ENCODE results near the gene ATG10. TPM values are rescaled to one million over a fixed set of nuclear protein-coding genes. Genes with fewer than 3 reads are reported as not detected.

The ATG10 gene
- total and polyA plus RNA-seq, 2 experiments from 2014 or later, result 12.5 to 17.7 TPM

DNA sequence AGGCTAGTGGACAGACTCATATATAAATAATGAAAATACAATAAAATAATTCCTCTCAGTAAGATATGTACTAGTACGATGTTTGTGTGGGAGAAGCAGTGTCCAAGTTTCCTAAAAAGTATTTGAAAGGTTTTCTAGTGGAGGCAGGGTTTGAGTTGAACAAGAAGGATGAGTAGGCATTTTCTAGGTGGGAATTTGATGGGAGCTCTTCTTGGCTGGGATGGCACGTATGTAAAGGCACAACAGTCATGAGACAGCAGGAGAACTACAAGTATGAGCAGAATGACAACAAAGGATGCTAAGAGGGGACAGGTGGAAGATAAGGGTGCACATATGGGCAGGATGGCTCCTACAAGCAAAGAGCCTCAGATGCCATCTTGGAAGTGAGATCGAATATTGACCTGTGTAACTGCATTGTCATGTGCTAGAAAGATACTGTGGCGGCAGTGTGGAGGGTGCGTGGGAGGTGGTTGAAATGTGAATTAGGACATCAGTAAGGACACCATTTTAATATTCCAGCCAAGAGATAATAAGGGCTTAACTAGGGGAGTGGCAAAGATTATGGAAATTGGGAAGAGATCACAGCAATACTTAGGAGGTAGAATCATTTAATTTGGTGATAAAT, 170.5 kb downstream of the ATG10 start:
- no peak for DNase-seq (ENCODE audit: low spot score)
- H3K36me3 Mint-ChIP-seq (ENCODE audit: low read depth), result peaks cover 16% of the 10 kb centered on the region
- H3K4me3 Mint-ChIP-seq, result no peak overlapping the region
- no peaks in the 10 kb centered on the region for H3K4me1 Mint-ChIP-seq
- 0 out of 2 replicates have a peak, but pooled peaks cover 6% of the 10 kb centered on the region for H3K9me2 ChIP-seq (ENCODE audit: insufficient read depth)
- no peaks in the 10 kb centered on the region for H3F3A ChIP-seq (replicated peaks; ENCODE audit: low read depth)
- H3K36me3 ChIP-seq (ENCODE audit: insufficient read depth), result 0 out of 2 replicates have a peak, but pooled peaks cover 3% of the 10 kb centered on the region
- no peak overlapping the region for H3K4me3 ChIP-seq
- peaks cover 19% of the 10 kb centered on the region for H3K9me3 Mint-ChIP-seq
- H3K27ac ChIP-seq (ENCODE audit: low read depth), result no peak overlapping the region
- H4K20me1 ChIP-seq (replicated peaks; ENCODE audit: insufficient read depth), result no peaks in the 10 kb centered on the region; the same call in 1 of the 2 replicates
- H3K27me3 Mint-ChIP-seq (ENCODE audit: insufficient read depth, low read depth, poor library complexity), result no peaks in the 10 kb centered on the region
- H3K4me2 ChIP-seq, result no peak overlapping the region
- TF ChIP-seq, protein P1, sequence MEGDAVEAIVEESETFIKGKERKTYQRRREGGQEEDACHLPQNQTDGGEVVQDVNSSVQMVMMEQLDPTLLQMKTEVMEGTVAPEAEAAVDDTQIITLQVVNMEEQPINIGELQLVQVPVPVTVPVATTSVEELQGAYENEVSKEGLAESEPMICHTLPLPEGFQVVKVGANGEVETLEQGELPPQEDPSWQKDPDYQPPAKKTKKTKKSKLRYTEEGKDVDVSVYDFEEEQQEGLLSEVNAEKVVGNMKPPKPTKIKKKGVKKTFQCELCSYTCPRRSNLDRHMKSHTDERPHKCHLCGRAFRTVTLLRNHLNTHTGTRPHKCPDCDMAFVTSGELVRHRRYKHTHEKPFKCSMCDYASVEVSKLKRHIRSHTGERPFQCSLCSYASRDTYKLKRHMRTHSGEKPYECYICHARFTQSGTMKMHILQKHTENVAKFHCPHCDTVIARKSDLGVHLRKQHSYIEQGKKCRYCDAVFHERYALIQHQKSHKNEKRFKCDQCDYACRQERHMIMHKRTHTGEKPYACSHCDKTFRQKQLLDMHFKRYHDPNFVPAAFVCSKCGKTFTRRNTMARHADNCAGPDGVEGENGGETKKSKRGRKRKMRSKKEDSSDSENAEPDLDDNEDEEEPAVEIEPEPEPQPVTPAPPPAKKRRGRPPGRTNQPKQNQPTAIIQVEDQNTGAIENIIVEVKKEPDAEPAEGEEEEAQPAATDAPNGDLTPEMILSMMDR (conservative IDR thresholded peaks at IDR 0.05; ENCODE audit: low read depth in 2 of 2), result no peak
- TF ChIP-seq STAT1 (IDR thresholded peaks at IDR 0.05; ENCODE audit: unreplicated experiment) (no peak), CREB1 (CRISPR knock-in tag; IDR thresholded peaks at IDR 0.05; ENCODE audit: low read depth) (no peak), EZH2phosphoT487 (IDR thresholded peaks at IDR 0.05; ENCODE audit: unreplicated experiment) (no peak), NANOG (IDR thresholded peaks at IDR 0.05; ENCODE audit: borderline replicate concordance) (no peak), ZNF331 (CRISPR knock-in tag; IDR thresholded peaks at IDR 0.05; ENCODE audit: low read depth) (no peak), ZNF114 (CRISPR knock-in tag; IDR thresholded peaks at IDR 0.05) (no peak), POLR2AphosphoS5 (IDR thresholded peaks at IDR 0.05; ENCODE audit: low read depth) (no peak)
- TF ChIP-seq, protein P2, sequence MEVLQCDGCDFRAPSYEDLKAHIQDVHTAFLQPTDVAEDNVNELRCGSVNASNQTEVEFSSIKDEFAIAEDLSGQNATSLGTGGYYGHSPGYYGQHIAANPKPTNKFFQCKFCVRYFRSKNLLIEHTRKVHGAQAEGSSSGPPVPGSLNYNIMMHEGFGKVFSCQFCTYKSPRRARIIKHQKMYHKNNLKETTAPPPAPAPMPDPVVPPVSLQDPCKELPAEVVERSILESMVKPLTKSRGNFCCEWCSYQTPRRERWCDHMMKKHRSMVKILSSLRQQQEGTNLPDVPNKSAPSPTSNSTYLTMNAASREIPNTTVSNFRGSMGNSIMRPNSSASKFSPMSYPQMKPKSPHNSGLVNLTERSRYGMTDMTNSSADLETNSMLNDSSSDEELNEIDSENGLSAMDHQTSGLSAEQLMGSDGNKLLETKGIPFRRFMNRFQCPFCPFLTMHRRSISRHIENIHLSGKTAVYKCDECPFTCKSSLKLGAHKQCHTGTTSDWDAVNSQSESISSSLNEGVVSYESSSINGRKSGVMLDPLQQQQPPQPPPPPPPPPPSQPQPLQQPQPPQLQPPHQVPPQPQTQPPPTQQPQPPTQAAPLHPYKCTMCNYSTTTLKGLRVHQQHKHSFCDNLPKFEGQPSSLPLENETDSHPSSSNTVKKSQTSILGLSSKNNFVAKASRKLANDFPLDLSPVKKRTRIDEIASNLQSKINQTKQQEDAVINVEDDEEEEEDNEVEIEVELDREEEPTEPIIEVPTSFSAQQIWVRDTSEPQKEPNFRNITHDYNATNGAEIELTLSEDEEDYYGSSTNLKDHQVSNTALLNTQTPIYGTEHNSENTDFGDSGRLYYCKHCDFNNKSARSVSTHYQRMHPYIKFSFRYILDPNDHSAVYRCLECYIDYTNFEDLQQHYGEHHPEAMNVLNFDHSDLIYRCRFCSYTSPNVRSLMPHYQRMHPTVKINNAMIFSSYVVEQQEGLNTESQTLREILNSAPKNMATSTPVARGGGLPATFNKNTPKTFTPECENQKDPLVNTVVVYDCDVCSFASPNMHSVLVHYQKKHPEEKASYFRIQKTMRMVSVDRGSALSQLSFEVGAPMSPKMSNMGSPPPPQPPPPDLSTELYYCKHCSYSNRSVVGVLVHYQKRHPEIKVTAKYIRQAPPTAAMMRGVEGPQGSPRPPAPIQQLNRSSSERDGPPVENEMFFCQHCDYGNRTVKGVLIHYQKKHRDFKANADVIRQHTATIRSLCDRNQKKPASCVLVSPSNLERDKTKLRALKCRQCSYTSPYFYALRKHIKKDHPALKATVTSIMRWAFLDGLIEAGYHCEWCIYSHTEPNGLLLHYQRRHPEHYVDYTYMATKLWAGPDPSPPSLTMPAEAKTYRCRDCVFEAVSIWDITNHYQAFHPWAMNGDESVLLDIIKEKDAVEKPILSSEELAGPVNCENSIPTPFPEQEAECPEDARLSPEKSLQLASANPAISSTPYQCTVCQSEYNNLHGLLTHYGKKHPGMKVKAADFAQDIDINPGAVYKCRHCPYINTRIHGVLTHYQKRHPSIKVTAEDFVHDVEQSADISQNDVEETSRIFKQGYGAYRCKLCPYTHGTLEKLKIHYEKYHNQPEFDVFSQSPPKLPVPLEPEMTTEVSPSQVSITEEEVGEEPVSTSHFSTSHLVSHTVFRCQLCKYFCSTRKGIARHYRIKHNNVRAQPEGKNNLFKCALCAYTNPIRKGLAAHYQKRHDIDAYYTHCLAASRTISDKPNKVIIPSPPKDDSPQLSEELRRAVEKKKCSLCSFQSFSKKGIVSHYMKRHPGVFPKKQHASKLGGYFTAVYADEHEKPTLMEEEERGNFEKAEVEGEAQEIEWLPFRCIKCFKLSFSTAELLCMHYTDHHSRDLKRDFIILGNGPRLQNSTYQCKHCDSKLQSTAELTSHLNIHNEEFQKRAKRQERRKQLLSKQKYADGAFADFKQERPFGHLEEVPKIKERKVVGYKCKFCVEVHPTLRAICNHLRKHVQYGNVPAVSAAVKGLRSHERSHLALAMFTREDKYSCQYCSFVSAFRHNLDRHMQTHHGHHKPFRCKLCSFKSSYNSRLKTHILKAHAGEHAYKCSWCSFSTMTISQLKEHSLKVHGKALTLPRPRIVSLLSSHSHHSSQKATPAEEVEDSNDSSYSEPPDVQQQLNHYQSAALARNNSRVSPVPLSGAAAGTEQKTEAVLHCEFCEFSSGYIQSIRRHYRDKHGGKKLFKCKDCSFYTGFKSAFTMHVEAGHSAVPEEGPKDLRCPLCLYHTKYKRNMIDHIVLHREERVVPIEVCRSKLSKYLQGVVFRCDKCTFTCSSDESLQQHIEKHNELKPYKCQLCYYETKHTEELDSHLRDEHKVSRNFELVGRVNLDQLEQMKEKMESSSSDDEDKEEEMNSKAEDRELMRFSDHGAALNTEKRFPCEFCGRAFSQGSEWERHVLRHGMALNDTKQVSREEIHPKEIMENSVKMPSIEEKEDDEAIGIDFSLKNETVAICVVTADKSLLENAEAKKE (CRISPR knock-in tag; IDR thresholded peaks at IDR 0.05), result no peak
- TF ChIP-seq, protein P3, sequence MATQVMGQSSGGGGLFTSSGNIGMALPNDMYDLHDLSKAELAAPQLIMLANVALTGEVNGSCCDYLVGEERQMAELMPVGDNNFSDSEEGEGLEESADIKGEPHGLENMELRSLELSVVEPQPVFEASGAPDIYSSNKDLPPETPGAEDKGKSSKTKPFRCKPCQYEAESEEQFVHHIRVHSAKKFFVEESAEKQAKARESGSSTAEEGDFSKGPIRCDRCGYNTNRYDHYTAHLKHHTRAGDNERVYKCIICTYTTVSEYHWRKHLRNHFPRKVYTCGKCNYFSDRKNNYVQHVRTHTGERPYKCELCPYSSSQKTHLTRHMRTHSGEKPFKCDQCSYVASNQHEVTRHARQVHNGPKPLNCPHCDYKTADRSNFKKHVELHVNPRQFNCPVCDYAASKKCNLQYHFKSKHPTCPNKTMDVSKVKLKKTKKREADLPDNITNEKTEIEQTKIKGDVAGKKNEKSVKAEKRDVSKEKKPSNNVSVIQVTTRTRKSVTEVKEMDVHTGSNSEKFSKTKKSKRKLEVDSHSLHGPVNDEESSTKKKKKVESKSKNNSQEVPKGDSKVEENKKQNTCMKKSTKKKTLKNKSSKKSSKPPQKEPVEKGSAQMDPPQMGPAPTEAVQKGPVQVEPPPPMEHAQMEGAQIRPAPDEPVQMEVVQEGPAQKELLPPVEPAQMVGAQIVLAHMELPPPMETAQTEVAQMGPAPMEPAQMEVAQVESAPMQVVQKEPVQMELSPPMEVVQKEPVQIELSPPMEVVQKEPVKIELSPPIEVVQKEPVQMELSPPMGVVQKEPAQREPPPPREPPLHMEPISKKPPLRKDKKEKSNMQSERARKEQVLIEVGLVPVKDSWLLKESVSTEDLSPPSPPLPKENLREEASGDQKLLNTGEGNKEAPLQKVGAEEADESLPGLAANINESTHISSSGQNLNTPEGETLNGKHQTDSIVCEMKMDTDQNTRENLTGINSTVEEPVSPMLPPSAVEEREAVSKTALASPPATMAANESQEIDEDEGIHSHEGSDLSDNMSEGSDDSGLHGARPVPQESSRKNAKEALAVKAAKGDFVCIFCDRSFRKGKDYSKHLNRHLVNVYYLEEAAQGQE (IDR thresholded peaks at IDR 0.05; ENCODE audit: unreplicated experiment), result no peak
- H3K79me2 ChIP-seq (replicated peaks; ENCODE audit: insufficient read depth), result no peaks in the 10 kb centered on the region
- H3K27me3 ChIP-seq (ENCODE audit: insufficient read depth), result no peaks in the 10 kb centered on the region
- no peak overlapping the region for H2AFZ ChIP-seq
- no peak for ATAC-seq
- H3K27ac Mint-ChIP-seq, result no peak overlapping the region; the same call in 1 of the 2 replicates
- H3K4me1 ChIP-seq (ENCODE audit: insufficient read depth), result no peaks in the 10 kb centered on the region
